Cardiac muscle cell (in vitro differentiated cells and primary cell): ENCODE results near the gene RAI1. TPM values are rescaled to one million over a fixed set of nuclear protein-coding genes. Genes with fewer than 3 reads are reported as not detected.
A peak's percentile ranks its signal among the peaks of the same experiment; 100 is the strongest.

Experiments
- DNase-seq, 2 donors: peaks; one replicate each; pipeline versions ENCODE4 v3.0.0 to v3.0.0-alpha.2; 2010 to 2017; ENCODE audit warnings: low read depth in 1 of 2, low spot score in 1 of 2
- H3K27ac ChIP-seq: fragments of 200-600 bp; sonication (generic); 2 replicates; pipeline ENCODE4 v1.5.1; 2016
- H3K27me3 ChIP-seq: fragments of 200-600 bp; sonication (generic); 2 replicates; pipeline ENCODE4 v1.6.0; 2016; ENCODE audit warnings: control low read depth
- H3K36me3 ChIP-seq: fragments of 200-600 bp; sonication (generic); 2 replicates; pipeline ENCODE4 v1.5.1; 2016; ENCODE audit warnings: control low read depth
- H3K4me1 ChIP-seq: fragments of 200-600 bp; sonication (generic); 2 replicates; pipeline ENCODE4 v1.8.1; 2017; ENCODE audit warnings: low read depth, mild to moderate bottlenecking, mixed run types
- H3K4me3 ChIP-seq: fragments of 200-600 bp; sonication (generic); 2 replicates; pipeline ENCODE4 v1.5.1; 2016; ENCODE audit warnings: mild to moderate bottlenecking
- H3K9me3 ChIP-seq: fragments of 200-600 bp; sonication (generic); 2 replicates; pipeline ENCODE4 v1.5.1; 2017; ENCODE audit warnings: low read depth, mild to moderate bottlenecking, control low read depth
- polyA plus RNA-seq: library from polyadenylated mRNA; unstranded; fragments of >200 nt; fragmentation: Nextera tagmentation; extraction: Ambion mirVana; gene quantifications from 2 replicates; pipeline ENCODE4 v1.2.1, GENCODE V29; 2016
- total RNA-seq: library from RNA; depleted of rRNA; stranded (reverse); fragments of >200 nt; gene quantifications from 2 replicates; pipeline ENCODE4 v1.2.3, GENCODE V29; 2016
- TF ChIP-seq, protein P1 (sequence below): IDR thresholded peaks from 2 replicates; pipeline ENCODE4 v1.5.1; 2012; ENCODE audit warnings: low read depth, mild to moderate bottlenecking, low read length

Gene RAI1
- total and polyA plus RNA-seq, 2 experiments from 2014 or later = 20.2 to 46.2 TPM

DNA sequence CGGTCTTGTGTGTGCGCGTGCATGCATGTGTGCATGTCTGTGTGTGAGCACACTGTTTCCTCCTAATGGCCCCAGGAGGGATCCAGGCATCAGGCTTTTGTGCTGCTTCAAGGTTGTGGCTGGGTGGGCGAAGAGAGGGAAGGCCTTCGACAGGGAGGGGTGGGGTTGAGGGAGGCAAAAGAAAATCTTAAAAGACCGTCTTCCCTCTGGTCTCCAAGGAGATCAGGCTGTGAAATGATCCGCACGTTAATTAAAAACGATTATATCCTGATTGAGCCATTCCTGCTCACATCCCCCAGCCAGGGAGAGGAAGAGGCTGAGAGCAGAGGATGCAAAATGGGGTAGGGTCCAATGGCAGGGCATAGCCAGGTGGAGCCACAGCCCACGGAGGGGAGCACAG is 46.9 kb downstream of the RAI1 start:
- Histone ChIP-seq H3K4me3 (no peak overlapping the region), H3K27ac (no peak overlapping the region), H3K27me3 (no peaks in the 10 kb centered on the region), H3K9me3 (no peaks in the 10 kb centered on the region), H3K4me1 (peaks cover 15% of the 10 kb centered on the region), H3K36me3 (no peaks in the 10 kb centered on the region)
- DNase-seq = no peak
- TF ChIP-seq, protein P1, sequence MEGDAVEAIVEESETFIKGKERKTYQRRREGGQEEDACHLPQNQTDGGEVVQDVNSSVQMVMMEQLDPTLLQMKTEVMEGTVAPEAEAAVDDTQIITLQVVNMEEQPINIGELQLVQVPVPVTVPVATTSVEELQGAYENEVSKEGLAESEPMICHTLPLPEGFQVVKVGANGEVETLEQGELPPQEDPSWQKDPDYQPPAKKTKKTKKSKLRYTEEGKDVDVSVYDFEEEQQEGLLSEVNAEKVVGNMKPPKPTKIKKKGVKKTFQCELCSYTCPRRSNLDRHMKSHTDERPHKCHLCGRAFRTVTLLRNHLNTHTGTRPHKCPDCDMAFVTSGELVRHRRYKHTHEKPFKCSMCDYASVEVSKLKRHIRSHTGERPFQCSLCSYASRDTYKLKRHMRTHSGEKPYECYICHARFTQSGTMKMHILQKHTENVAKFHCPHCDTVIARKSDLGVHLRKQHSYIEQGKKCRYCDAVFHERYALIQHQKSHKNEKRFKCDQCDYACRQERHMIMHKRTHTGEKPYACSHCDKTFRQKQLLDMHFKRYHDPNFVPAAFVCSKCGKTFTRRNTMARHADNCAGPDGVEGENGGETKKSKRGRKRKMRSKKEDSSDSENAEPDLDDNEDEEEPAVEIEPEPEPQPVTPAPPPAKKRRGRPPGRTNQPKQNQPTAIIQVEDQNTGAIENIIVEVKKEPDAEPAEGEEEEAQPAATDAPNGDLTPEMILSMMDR = no peak

DNA sequence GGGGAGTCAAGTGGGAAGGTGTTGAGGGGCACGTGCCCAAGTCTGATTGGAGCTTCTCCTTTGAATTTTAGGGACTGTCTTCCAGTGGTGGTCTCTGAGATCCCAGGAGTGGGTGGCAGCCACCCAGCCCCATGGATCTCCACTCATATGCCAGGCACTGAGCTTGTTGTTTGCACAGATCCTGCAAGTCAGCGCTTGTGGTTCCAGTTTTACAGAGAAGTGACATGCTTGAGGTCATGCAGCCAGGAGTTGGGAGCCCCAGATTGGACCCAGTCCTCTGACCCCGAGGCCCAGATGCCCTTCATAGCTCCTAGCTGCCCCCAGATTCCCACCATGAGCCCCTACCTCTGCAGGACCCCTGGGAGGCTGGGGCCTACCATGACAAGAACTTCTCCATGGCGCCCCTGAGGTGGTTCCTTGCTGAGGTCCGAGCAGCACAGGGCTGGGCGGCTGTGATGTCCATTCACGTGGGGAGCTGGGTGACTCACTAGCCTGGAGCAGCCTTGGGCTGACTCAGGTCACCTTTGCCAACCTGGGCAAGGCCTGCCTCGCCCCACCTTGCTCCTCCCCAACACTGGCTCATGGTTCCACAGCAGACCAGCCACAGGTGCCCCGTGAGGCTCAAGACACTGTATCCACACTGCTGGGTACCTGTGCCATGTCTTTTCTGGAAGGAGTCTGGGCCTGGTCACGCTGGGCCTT is 47.4 kb downstream of the RAI1 start:
- TF ChIP-seq, protein P1 = no peak
- no peak overlapping the region for H3K4me3 ChIP-seq
- H3K27ac ChIP-seq = no peak overlapping the region
- no peak for DNase-seq
- no peaks in the 10 kb centered on the region for H3K27me3 ChIP-seq
- no peaks in the 10 kb centered on the region for H3K36me3 ChIP-seq
- H3K9me3 ChIP-seq = no peaks in the 10 kb centered on the region
- peaks cover 15% of the 10 kb centered on the region for H3K4me1 ChIP-seq

DNA sequence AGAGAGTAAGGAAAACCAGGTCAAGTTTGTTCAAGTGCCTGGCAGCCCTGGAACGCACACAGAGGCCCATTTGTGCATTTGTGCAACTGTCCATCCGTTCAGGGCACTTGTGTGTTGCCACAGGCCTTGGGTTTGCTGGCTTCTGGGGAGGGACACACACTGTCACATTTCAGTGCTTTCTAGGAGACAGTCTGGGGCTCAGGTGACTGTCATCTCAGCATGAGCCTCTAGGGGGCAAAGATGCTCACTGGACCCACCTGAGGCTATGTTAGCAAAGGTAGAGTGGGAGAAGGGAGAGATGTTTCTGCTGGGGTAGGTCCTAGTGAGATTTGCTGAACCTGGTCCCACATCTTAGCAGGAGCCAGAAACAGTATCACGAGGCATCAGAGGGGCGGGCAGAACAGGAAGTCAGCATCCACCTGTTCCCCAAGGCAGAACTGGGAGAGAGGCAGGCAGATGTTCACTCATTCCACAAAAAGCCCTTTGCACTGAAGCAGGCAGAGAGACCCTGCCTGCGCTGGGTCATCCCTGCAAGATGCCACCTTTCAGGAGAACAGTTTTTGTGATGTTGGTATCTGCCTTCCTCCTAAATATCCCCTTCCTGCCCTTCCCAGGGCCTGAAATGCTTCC is 48.5 kb downstream of the RAI1 start:
- Histone ChIP-seq H3K27me3 (no peaks in the 10 kb centered on the region), H3K4me1 (peaks cover 15% of the 10 kb centered on the region), H3K4me3 (no peak overlapping the region), H3K27ac (no peak overlapping the region), H3K36me3 (no peaks in the 10 kb centered on the region), H3K9me3 (no peaks in the 10 kb centered on the region)
- TF ChIP-seq, protein P1 = peak; percentile 51
- DNase-seq = peak in 1 of 2 donors; percentile 45

DNA sequence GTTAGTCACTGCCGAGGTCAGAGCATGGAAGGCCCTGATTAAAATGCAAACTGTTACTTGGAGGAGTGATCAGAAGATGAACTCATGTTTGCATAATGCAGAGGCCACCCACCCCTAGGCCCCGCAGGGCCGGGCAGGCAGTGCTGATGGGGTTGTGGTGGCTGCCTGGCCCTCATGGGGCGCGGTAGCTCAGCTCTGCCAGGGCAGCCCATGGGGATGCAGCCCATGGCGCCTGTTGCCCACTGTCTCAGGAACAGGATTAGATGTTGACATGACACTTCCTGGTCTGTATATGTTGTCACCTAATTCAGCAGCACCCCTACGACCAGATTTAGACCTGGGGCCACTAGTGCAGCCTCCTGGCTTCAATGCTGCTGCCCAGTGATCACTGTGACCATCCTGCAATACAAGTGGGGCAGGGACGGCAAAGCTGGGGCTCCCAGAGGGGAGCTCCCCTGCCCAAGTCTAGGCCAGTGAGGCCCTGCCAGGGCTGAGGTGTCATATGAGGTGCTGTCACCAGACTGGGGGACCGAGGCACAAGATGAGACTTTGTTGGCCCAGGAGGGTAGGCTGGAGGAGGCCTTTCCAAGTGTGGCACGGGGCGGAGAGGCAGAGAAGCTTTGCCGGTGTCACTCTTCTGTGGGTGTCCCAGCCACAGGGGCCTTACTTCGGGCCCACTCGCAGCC is 49.1 kb downstream of the RAI1 start:
- TF ChIP-seq, protein P1 = no peak
- peaks cover 12% of the 10 kb centered on the region for H3K4me1 ChIP-seq

DNA sequence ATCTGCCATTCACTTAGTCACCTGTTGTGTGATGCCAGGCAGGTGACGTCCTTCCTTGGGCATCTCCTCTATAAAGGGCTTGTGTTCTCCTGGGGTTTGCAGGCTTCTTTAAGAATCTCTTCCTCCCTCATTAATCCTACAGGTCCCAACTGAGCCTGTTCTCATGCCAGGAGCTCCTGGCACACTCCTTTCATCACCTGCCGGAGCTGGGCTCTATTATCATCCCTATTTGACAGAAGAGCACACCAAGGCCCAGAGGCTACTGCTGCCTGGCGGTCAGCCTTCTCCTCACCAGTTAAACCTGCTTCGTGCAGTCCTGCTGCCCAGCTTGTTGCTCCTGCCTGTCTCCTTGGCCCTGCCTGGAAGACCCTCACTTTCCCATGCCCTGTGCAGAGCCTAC is 51.2 kb downstream of the RAI1 start:
- no peak for DNase-seq
- TF ChIP-seq, protein P1 = no peak
- no peak overlapping the region for H3K27ac ChIP-seq

More for the DNA sequence above, 49.1 kb downstream of the RAI1 start:
- no peaks in the 10 kb centered on the region for H3K36me3 ChIP-seq
- H3K4me3 ChIP-seq = no peak overlapping the region
- DNase-seq = no peak
- no peaks in the 10 kb centered on the region for H3K27me3 ChIP-seq
- no peaks in the 10 kb centered on the region for H3K9me3 ChIP-seq
- H3K27ac ChIP-seq = no peak overlapping the region

More for the DNA sequence above, 51.2 kb downstream of the RAI1 start:
- H3K36me3 ChIP-seq = no peaks in the 10 kb centered on the region
- no peaks in the 10 kb centered on the region for H3K9me3 ChIP-seq
- H3K4me1 ChIP-seq = peaks cover 11% of the 10 kb centered on the region
- H3K27me3 ChIP-seq = no peaks in the 10 kb centered on the region
- H3K4me3 ChIP-seq = no peak overlapping the region
